ENCODE results near the gene GRIN1.

DNA sequence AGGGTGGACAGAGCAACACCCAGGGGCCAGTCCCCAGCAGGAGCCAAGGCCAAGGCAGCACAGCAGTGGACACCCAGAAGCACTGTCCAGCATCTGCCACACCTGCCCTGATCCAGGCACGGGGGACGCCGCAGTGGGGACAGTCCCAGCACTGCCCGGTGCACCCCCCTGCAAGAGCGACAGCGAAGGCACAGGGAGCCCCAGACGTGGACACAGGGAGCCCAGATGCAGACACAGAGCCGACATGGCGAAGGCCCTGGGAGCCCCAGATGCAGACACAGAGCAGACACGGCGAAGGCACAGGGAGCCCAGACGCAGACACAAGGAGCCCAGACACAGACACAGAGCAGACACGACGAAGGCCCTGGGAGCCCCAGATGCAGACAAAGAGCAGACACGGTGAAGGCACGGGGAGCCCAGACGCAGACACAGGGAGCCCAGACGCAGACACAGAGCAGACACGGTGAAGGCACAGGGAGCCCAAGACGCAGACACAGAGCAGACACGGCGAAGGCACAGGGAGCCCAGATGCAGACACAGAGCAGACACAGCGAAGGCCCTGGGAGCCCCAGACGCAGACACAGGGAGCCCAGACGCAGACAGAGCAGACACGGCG, 45.1 kb downstream of the GRIN1 start:
- TF ChIP-seq, protein P1, sequence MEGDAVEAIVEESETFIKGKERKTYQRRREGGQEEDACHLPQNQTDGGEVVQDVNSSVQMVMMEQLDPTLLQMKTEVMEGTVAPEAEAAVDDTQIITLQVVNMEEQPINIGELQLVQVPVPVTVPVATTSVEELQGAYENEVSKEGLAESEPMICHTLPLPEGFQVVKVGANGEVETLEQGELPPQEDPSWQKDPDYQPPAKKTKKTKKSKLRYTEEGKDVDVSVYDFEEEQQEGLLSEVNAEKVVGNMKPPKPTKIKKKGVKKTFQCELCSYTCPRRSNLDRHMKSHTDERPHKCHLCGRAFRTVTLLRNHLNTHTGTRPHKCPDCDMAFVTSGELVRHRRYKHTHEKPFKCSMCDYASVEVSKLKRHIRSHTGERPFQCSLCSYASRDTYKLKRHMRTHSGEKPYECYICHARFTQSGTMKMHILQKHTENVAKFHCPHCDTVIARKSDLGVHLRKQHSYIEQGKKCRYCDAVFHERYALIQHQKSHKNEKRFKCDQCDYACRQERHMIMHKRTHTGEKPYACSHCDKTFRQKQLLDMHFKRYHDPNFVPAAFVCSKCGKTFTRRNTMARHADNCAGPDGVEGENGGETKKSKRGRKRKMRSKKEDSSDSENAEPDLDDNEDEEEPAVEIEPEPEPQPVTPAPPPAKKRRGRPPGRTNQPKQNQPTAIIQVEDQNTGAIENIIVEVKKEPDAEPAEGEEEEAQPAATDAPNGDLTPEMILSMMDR (IDR thresholded peaks at IDR 0.05) = no peak
- TF ChIP-seq, protein P2, sequence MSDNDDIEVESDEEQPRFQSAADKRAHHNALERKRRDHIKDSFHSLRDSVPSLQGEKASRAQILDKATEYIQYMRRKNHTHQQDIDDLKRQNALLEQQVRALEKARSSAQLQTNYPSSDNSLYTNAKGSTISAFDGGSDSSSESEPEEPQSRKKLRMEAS (IDR thresholded peaks at IDR 0.05) = no peak
- TF ChIP-seq NR3C1 (IDR thresholded peaks at IDR 0.05) (no peak), EP300 (IDR thresholded peaks at IDR 0.05) (no peak), MAZ (IDR thresholded peaks at IDR 0.05; ENCODE audit: borderline replicate concordance, low read depth, low read length) (no peak), POLR2AphosphoS2 (conservative IDR thresholded peaks at IDR 0.05; ENCODE audit: low read length) (no peak), CHD2 (IDR thresholded peaks at IDR 0.05; ENCODE audit: low read length, partially characterized antibody) (no peak), RCOR1 (IDR thresholded peaks at IDR 0.05; ENCODE audit: low read depth, low read length) (no peak), RFX5 (IDR thresholded peaks at IDR 0.05) (no peak), FOSB (CRISPR knock-in tag; IDR thresholded peaks at IDR 0.05) (no peak), BHLHE40 (IDR thresholded peaks at IDR 0.05; ENCODE audit: low read depth, low read length) (no peak)
- TF ChIP-seq, protein P3, sequence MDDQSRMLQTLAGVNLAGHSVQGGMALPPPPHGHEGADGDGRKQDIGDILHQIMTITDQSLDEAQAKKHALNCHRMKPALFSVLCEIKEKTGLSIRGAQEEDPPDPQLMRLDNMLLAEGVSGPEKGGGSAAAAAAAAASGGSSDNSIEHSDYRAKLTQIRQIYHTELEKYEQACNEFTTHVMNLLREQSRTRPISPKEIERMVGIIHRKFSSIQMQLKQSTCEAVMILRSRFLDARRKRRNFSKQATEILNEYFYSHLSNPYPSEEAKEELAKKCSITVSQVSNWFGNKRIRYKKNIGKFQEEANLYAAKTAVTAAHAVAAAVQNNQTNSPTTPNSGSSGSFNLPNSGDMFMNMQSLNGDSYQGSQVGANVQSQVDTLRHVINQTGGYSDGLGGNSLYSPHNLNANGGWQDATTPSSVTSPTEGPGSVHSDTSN (IDR thresholded peaks at IDR 0.05) = no peak
